Ishikawa (cell line): ENCODE data around the gene LRRC14B.

Source experiments
- EP300 ChIP-seq: IDR thresholded peaks from 2 replicates; pipeline ENCODE4 v1.6.1; 2012; ENCODE audit warnings: borderline replicate concordance
- FOXM1 ChIP-seq: IDR thresholded peaks from 2 replicates; pipeline ENCODE4 v1.6.1; 2012; ENCODE audit warnings: low read depth, borderline replicate concordance
- NFIC ChIP-seq: IDR thresholded peaks from 2 replicates; pipeline ENCODE4 v1.6.1; 2012
- RAD21 ChIP-seq: IDR thresholded peaks from 2 replicates; pipeline ENCODE4 v1.6.1; 2012; ENCODE audit warnings: low read depth
- TEAD4 ChIP-seq: IDR thresholded peaks from 2 replicates; pipeline ENCODE4 v1.6.1; 2012
- YY1 ChIP-seq: IDR thresholded peaks from 2 replicates; pipeline ENCODE4 v1.6.1; 2012; ENCODE audit warnings: low read depth
- ZBTB7A ChIP-seq: IDR thresholded peaks from 2 replicates; pipeline ENCODE4 v1.6.1; 2012; ENCODE audit warnings: low read depth
- TF ChIP-seq, protein P1 (sequence below): IDR thresholded peaks from 2 replicates; pipeline ENCODE4 v1.6.1; 2012; ENCODE audit warnings: low read depth, mild to moderate bottlenecking
- TF ChIP-seq, protein P2 (sequence below): IDR thresholded peaks from 2 replicates; pipeline ENCODE4 v1.6.1; 2012

DNA sequence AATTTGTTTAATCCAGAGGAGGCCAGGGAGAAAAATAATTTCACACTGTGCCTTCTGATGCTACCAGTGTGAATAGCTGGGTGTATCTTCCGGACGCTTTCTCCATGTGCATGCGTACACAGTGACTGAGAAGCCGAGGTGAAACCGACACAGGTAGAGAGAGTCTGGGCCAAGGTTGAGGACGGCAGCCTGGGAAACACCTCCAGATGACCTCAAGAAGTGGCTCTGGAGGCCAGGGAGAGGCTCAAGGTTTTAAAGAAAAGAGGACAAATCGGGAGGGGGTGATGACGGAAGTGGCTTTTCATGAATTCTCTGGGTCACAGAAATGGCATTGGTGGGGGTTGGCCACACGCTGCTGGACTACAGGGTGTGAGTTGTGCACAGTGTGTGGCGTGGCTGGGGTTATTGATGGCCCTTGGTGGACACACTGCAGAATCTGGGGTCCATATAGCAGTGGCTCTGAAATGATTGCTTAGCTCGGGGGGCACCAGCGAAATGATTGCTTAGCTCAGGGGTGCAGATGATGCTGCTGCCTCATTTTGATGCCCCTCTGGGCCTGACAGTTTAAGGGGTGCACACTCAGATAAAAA lies 34.1 kb upstream of the LRRC14B start:
- no peak for TF ChIP-seq ZBTB7A
- no peak for TF ChIP-seq FOXM1
- no peak for TF ChIP-seq EP300
- no peak for TF ChIP-seq NFIC
- no peak for TF ChIP-seq TEAD4
- TF ChIP-seq YY1 = no peak
- TF ChIP-seq, protein P1, sequence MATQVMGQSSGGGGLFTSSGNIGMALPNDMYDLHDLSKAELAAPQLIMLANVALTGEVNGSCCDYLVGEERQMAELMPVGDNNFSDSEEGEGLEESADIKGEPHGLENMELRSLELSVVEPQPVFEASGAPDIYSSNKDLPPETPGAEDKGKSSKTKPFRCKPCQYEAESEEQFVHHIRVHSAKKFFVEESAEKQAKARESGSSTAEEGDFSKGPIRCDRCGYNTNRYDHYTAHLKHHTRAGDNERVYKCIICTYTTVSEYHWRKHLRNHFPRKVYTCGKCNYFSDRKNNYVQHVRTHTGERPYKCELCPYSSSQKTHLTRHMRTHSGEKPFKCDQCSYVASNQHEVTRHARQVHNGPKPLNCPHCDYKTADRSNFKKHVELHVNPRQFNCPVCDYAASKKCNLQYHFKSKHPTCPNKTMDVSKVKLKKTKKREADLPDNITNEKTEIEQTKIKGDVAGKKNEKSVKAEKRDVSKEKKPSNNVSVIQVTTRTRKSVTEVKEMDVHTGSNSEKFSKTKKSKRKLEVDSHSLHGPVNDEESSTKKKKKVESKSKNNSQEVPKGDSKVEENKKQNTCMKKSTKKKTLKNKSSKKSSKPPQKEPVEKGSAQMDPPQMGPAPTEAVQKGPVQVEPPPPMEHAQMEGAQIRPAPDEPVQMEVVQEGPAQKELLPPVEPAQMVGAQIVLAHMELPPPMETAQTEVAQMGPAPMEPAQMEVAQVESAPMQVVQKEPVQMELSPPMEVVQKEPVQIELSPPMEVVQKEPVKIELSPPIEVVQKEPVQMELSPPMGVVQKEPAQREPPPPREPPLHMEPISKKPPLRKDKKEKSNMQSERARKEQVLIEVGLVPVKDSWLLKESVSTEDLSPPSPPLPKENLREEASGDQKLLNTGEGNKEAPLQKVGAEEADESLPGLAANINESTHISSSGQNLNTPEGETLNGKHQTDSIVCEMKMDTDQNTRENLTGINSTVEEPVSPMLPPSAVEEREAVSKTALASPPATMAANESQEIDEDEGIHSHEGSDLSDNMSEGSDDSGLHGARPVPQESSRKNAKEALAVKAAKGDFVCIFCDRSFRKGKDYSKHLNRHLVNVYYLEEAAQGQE = no peak
- TF ChIP-seq, protein P2, sequence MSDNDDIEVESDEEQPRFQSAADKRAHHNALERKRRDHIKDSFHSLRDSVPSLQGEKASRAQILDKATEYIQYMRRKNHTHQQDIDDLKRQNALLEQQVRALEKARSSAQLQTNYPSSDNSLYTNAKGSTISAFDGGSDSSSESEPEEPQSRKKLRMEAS = no peak
- TF ChIP-seq RAD21 = no peak
